Breast epithelium (tissue), 3 donors: ENCODE data around the gene ZNF473.

Source experiments
- CTCF ChIP-seq, 3 donors: fragments of 450-650 bp; IDR thresholded peaks; one replicate each; pipeline ENCODE4 v1.5.1; 2016 to 2017; ENCODE audit warnings: antibody characterized with exemption in 3 of 3, mild to moderate bottlenecking in 3 of 3, moderate library complexity in 3 of 3
- POLR2A ChIP-seq: fragments of 450-650 bp; IDR thresholded peaks from one replicate; pipeline ENCODE4 v1.6.1; 2016; ENCODE audit warnings: antibody characterized with exemption, mild to moderate bottlenecking, moderate library complexity

- TF ChIP-seq CTCF (IDR thresholded peaks at IDR 0.05) (no peak), POLR2A (no peak)
Observed at GRCh38 chr19:50022823-50023222, 3.0 kb upstream of the ZNF473 start.
